NCI-H128 (cell line): Measurements from ENCODE around the gene KLHL28.

Experiments used
- DNase-seq: peaks from one replicate; lab custom pipeline; 2025; ENCODE audit not compliant: unreplicated experiment; lab: John Stamatoyannopoulos, UW

The KLHL28 gene

DNA sequence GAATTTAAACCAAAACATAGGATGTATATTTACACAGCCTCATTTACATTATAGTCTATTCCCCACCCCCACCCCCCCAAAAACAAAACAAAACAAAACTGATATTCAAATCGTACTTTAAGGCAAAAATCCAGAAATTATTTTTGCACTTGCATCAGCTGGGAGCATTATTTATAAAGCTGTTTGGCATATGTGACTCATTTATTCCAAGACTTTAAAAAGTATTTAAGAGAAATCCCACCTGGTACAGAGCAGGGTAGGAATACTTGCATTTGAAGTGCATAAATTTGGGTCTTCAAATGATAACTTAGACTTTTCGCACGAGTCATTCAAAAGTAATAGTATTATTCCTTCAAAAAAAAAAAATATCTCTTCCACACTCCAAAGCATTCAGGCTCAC is 1.1 kb downstream of the KLHL28 start:
- no peak for DNase-seq

DNA sequence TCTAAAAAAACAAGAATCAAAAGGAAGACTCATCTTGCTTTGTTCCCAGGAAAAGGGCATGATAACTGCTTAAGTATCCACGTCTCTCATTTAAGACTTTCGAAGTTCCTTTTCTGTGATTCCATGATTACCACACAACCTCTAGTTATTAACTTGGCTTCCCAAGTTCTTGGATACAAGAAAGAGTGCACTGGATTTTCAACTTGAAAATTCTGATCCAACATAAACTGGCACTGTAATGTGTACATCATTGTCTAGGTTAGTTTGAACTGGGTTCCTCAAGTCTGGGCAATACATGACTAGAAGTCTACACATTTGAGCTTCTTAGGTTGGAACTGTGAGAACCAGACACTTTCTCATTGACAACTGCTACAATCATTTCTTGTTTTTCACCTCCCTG is 1.6 kb downstream of the KLHL28 start:
- no peak for DNase-seq

DNA sequence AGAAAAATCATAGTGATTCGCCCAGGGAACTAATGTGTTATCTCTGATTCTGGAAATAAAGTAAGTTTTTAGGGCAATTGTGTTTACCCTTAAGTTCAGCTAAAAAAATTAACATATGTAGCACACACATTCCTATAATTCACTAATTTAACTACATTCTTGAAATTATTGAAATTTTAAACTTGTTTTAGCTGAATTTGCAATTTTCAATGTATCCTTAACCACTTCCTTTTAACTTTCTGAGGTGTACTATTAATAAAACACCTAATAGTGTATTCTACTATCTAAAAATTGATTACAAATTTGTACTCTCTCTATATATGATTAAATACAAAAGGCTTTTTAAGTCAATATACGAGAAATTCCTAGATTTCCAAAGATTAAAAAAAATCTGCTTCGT is 2.2 kb downstream of the KLHL28 start:
- DNase-seq = no peak

DNA sequence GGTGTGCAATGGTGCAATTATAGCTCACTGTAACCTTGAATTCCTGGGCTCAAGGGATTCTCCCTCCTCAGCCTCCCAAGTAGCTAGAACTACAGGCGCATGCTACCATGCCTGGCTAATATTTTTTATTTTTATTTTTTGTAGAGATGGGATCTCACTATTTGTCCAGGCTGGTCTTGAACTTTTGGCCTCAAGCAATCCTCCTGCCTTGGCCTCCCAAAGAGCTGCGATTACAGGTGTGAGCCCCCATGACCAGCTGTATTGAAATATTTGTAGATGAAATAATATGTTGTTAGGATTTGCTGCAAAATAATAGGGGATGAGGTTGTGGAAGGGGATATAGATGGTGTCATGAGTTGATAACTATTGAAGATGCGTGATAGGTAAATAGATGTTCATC is 4.9 kb downstream of the KLHL28 start:
- no peak for DNase-seq

DNA sequence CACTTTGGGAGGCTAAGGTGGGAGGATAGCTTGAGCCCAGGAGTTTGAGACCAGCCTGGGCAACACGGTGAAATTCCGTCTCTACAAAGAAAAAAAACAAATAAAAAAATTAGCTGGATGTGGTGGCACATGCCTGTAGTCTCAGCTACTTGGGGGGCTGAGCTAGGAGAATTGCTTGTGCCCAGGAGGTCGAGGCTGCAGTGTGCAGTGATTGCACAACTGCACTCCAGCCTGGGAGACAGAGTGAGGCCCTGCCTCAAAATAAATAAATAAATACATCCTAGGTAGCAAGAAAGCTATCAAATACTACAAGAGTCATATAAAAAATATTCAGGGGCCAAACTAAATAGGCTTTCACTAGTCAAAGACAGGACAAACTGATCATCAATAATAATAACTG is 6.2 kb downstream of the KLHL28 start:
- no peak for DNase-seq

DNA sequence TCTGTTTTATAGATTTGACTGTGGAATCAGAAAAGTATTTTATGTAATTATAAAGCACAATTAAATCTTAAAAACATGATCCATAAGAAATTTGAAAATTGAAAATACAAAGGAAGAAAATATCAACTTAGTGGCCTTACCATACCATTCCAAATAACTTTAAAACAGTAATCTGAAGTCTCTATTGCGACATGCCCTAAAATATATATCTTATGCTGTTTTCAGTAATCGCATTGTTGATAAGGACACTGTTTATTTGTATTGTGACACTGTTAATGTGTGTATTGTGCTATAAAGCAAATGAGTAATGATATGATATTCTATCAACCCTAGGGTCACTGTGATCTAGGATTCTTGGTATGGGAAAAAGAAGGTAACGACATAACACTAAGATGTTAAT is 7.0 kb downstream of the KLHL28 start:
- no peak for DNase-seq

DNA sequence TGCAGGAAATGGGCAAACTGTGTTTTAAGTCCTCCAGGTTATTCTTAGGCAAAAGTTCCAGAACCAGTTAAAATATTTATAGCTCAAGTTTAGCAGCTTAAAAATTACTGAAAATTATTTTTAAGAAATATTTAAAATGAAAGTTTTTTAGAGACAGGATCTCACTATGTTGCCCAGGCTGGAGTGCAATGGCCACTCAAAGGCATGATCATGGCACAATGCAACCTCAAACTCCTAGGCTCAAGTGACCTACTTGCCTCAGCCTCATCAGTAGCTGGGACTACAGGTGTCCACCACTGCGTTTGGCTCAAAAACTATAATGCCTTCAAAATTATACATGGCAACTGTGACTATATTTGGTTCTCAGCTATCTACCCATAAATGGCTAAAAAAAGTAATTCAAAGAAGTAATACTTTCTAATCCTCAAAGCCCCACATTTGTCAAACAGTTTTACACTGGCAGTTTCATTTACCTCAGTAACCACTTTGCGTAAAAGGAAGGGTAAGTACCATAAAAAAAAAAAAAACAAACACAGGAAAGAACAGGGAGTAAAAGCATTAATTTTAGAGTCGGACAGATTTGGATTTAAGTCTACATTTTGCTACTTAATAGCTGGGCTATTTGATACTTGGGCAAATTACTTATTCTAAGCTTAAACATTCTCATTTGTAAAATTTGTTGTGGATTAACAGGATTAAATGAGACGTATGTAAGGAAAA is 9.2 kb downstream of the KLHL28 start:
- DNase-seq = no peak

DNA sequence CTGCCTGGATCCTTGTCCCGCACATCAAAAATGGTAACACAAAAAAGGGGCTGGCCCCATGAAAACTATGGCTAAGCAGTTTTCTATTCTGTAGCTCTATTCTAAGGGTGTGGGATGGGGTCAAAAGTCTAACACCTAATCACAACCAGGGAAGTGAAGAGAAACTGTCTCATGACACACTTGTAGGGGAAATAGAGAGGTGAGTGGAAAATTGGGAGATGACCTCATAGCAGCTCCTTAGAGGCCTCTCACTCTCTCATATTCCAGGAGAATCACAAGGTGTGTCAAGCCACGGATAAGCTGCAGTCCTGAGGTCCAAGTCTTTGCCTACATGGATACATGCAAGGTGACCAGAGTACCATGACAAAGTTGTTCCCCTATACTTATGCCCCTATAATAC is 10.7 kb downstream of the KLHL28 start:
- DNase-seq = no peak

DNA sequence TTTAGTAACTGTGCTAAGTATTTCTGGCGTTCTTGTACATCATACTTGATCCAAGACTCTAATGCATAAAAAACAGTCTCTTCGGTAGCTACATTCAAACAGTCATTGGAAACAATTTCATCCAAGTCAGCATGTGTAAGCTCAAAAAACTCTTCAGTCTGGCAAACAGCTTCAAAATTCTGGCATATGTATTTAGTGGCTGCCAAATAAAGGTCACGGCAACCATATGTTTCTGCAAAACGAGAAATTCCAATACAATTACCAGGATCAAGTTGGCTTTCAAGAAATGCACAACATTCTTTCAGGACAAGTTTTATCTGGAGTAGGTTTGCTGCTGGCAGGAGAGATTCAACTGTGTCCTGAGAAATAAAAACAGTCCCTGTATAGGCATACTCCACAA is 16.5 kb downstream of the KLHL28 start:
- DNase-seq = no peak

DNA sequence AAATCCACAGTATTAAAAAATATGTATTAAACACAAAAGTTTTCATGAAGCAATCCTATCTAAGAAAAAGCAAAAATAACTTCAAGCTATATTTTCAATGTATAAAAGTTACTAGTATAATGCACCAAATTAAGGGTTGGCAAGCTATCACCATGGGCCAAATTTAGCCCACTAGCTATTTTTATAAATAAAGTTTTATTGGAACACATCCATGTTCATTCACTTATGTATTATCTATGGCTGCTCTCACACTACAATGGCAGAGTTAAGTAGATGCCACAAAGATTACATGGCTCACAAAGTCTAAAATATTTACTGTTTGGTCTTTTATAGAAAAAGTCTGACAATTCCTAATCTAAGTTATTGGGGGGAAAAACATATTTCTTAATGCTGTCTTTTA is 17.6 kb downstream of the KLHL28 start:
- no peak for DNase-seq

DNA sequence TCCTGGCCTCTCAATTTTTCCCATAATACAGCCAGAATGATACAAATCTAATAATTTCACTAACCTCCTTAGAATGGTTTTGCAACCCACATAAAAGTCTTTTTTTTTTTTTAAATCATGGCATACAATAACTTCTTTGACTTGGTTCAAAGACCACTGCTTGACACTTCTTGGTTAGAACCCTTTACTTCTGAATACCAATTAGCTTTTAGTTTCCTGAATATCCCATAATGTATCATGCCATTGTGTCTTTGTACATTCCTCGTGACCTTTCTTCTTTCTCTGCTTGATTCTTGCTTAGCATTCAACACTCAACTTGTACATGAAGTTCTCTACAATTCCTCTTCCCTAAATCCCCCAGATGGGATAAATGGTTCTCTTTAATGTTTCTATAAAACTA is 19.3 kb downstream of the KLHL28 start:
- DNase-seq = no peak

DNA sequence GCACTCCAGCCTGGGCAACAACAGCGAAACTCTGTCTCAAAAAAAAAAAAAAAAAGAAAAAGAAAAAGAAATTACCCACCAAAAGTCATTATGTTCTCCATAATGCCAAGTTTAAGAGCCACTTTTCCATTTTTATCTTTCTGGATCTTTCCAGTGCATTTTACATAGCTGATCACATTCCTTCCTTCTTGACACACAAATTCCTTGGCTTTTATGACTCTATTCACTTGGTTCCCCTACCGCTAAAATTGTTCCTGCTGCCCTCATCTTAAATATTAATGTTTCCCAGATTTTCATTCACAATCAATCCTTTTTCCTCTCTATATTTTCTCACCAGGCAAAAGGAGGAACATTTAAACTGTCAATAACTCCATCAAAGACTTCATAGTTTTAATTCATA is 20.2 kb downstream of the KLHL28 start:
- no peak for DNase-seq

DNA sequence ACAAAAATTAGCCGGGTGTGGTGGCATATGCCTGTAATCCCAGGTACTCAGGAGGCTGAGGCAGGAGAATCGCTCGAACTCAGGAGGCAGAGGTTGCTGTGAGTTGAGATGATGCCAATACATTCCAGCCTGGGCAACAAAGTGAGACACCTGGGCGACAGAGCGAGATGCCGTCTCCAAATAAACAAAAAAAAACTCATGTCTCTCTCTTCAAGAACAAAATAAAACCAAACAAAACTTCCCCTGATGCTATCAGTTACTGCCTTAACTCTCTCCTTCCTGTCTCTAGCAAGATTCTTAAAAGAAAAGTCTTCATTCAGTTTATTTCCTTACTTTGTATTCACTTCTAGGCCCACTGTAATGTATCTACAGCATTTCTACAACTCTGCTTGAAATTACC is 20.8 kb downstream of the KLHL28 start:
- DNase-seq = no peak

DNA sequence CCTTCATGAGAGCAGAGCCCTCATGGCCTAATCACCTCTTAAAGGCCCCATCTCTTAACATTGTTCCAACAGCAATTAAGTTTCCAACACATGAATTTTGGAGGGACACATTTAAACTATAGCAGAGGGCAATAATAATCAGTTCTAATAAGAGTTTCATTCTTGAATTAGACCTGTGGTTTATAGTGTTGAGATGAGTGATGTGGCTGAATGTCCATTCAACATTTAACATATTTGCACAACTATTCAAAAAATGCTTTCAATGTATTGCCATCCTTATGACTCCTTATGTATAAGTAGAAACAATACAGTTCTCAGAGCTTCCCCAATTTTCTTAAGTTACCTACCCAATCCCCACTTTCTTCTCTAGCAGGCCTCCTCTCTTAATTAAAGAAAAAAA is 21.5 kb downstream of the KLHL28 start:
- DNase-seq = no peak

DNA sequence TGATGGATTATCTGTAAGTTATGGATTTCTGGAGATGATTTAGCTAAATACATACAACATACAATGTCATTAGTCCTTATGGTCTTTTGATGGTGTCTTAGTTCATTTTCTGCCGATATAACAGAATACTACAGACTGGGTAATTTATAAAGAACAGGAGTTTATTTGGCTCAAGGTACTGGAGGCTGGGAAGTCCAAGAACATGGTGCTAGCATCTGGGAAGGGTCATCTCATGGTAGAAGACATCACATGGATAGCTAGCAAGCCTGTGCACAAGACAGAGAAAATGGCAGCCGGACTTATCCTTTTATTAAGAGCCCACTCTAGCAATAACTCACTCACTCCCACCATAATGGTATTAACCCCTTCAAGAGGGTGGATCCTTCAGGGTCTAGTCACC is 24.2 kb downstream of the KLHL28 start:
- no peak for DNase-seq

DNA sequence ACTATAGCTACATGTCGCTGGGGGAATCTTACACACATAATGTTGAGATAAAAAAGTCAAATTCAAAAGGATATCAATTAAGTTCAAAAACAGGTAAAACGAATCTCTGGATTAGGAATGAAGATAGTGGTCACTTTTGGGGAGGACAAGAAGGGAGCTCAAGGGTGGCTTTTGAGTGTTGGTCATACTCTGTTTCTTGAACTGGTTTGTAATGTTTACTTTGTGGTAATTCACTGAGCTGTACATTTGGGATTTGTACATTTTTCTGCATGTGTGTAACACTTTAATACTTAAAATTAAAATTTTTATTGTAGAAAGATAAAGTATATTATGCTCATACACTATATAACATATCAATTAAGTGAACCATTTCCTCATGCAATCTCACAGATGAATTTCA is 26.6 kb downstream of the KLHL28 start:
- DNase-seq = no peak

DNA sequence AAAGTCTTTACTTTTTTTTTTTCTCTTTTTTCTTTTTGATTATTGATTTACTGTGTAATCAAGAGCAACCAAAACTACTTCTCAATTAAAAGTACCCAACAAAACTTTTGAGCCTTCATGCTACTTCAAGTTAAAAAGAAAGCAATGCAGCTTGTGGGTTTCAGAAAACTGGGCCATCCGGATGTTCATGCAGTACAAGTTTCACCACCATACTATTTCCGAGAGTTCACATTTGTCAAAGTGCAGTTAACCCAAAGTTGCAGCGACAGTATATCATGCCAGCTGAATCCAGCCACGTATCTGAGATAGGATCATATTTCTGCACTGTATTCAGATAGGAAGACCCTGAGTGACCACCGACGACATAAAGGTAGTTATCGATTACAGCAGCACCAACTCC is 33.0 kb downstream of the KLHL28 start:
- DNase-seq = no peak

DNA sequence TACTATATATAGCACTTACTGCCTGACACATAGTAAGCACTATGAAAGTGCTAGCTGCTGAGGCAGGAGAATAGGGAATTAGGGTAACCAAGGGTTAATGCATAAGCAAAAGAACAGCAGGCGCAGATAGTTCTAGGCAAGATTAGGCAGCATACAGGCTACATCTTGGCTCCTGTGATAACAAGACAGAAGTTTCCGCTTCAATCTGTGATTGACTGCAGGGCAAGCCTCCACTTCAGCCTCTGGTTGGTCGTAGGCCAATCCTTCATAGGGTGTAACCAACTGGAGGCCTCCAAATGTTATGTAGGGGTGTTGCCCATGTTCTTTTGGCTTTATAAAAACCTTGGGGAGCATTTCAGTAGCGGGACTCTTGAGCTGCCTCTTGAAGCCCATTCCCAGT is 46.9 kb downstream of the KLHL28 start:
- no peak for DNase-seq

DNA sequence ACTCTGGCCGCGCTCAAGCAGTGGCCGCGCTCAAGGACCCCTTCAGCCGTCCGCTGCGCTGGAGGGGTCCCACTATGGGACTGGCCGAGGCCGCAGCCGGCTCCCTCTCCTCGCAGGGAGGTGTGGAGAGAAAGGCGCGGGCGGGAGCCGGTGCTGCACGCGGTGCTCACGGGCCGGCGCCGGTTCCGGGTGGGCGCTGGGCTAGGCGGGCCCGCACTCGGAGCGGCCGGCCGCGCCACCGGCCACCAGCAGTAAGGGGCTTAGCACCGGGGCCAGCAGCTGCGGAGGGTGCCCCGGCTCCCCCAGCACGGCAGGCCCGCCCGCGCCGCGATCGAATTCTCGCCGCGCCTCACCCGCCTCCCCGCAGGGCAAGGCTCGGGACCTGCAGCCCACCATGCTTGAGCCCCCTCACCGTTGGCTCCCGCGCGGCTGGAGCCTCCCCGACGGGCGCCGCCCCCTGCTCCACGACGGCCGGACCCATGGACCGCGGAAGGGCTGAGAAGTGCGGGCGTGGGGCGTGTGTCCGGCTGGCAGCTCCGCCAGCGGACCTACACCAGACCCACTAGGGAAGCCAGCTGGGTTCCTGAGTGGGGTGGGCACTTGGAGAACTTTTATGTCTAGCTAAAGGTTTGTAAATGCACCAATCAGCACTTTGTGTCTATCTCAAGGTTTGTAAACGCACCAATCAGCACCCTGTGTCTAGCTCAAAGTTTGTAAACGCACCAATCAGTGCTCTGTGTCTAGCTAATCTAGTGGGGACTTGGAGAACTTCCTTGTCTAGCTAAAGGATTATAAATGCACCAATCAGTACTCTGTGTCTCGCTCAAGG is 49.5 kb downstream of the KLHL28 start:
- DNase-seq = no peak

DNA sequence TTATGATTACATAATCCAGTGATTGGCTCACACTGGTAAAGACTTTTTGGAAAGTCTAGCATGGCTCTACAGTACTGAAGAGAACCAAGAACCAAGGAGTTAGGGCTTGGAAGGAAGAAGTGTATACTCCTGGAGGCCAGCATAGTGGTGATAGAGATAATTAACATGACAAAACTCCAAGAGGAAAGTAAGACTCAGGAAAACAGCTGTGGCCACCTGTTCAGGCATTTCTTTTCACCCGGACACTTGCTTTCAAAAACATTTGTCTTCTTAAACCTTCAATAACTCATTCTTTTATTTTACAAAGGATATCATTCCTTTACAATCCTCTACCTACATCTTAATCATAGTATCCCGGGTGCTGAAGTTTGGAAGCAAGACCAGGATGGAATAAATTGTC is 50.9 kb downstream of the KLHL28 start:
- no peak for DNase-seq

DNA sequence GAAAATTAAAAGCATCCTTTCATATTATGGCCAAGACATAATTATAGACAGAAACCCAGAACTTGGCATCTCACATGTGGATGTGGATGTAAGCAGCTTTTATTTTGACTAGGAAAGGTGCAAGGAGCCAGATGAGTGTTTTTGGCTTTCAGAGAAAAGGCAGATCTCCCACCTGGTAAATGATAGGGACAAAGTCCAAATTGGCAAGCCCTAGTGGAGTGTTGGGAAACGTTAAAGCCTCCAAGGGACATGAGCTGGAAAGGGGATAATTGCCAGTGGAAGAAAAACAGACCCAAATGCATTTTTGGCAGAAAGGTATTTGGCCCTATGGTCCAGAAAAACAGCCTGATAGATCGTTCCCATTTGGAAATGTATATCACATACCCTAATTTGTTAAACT is 60.1 kb downstream of the KLHL28 start:
- no peak for DNase-seq

DNA sequence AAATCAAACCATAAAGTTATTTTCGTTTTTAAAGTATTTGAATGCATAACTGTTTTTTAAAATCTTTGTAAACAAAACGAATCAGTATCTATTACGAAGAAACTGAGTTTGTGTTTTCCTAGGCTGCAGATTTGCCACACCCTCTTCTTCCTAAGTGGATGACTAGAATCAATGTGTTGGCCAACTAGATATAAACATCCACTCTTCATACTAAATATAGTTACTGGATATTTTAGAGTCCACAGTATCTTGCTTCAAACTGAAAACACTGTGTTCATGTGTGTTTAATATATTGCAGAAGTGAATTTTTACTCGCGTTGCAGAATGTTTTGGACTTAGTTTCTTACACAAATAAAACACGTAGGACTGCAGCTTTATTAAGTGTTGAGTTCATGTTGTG is 63.2 kb downstream of the KLHL28 start:
- DNase-seq = no peak

DNA sequence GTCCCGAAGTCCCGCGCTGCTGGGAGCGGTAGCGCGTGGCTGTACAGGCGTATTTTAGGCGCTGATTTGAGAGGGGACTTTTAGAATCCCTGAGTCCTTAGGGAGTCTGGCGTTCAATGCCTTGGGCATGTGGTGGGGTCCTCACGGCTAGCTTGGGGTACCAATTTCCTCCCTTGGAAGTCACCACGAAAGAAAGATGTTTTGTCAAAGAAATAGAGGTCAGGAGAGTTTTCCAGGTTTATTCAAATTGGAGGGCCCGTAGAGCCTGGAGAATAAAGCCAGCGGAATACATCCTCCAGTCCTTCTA is 63.9 kb downstream of the KLHL28 start:
- DNase-seq = no peak
